Mucosa of descending colon (tissue), 3 donors: ENCODE measurements around the gene PKHD1. TPM values are rescaled to one million over a fixed set of nuclear protein-coding genes. Genes with fewer than 3 reads are reported as not detected.

Experiments used
- ATAC-seq: fragments of 200-7000 bp; cut with Tn5 transposase; one replicate; pipeline ENCODE4 v1.9.1; 2020; ENCODE audit warnings: mild to moderate bottlenecking, moderate library complexity
- DNase-seq, 3 donors: peaks; one replicate each; pipeline ENCODE4 v3.0.0-alpha.2; 2020
- H3K36me3 ChIP-seq: fragments of 200-600 bp; one replicate; pipeline ENCODE4 v1.8.0; 2021; ENCODE audit warnings: low read depth, mild to moderate bottlenecking
- H3K4me1 ChIP-seq: fragments of 200-600 bp; one replicate; pipeline ENCODE4 v1.8.0; 2021; ENCODE audit warnings: low read depth, mild to moderate bottlenecking
- H3K4me3 ChIP-seq: fragments of 200-600 bp; one replicate; pipeline ENCODE4 v1.8.0; 2021; ENCODE audit warnings: mild to moderate bottlenecking
- H3K9me3 ChIP-seq: fragments of 200-600 bp; one replicate; pipeline ENCODE4 v1.8.0; 2021; ENCODE audit warnings: mild to moderate bottlenecking
- CTCF ChIP-seq: fragments of 200-600 bp; IDR thresholded peaks from one replicate; pipeline ENCODE4 v1.8.0; 2022; ENCODE audit warnings: antibody characterized with exemption, mild to moderate bottlenecking
- intact Hi-C, 2 donors: fragments of 100-400 bp; cut with DNase I in 1 of 2; cut with micrococcal nuclease in 1 of 2; formaldehyde crosslinking; loops; one replicate each; pipeline versions ENCODE4 v1.11.0 to v1.11.1; 2022; cut with DNase I, micrococcal nuclease
- total RNA-seq, 3 donors: library from RNA; stranded (reverse); fragmentation: NEBNext Ultra II Directional in 2 of 3; extraction: Animal tissue kit (Norgen Biotek cat#: 25700) in 2 of 3; gene quantifications; one replicate each; pipeline versions ENCODE4 v1.2.1 to v1.2.4, GENCODE V29; 2021 to 2023
- donor health status: DM: no; HTN: no; CAD: no; lungs with moderate emphysema.
- donor health status: DM: no; HTN: no; CAD: no.
- donor health status: DM: no; HTN: yes; CAD: no.

Gene PKHD1
- total RNA-seq, 3 donors from 2014 or later = 0.12 to 0.22 (median 0.20) TPM

- TF ChIP-seq CTCF = no peak
- Histone ChIP-seq H3K36me3 (no peaks in the 10 kb centered on the region), H3K4me3 (no peak overlapping the region), H3K9me3 (no peaks in the 10 kb centered on the region), H3K4me1 (peaks cover 2% of the 10 kb centered on the region)
- intact Hi-C loops = no loop called here
- ATAC-seq = peak; percentile 25
- no peak for DNase-seq
Measured at GRCh38 chr6:52059821-52060220, 27.6 kb downstream of the PKHD1 start.

GRCh38 chr6:52055451-52055850, 32.0 kb downstream of the PKHD1 start:
- no peaks in the 10 kb centered on the region for H3K9me3 ChIP-seq
- DNase-seq = no peak
- no peak for ATAC-seq
- no peaks in the 10 kb centered on the region for H3K4me1 ChIP-seq
- no peak for TF ChIP-seq CTCF
- no peak overlapping the region for H3K4me3 ChIP-seq
- no peaks in the 10 kb centered on the region for H3K36me3 ChIP-seq
- intact Hi-C loops = no loop called here

- Histone ChIP-seq H3K4me3 (no peak overlapping the region), H3K4me1 (no peaks in the 10 kb centered on the region), H3K9me3 (no peaks in the 10 kb centered on the region), H3K36me3 (no peaks in the 10 kb centered on the region)
- no peak for DNase-seq
- intact Hi-C loops = no loop called here
- no peak for ATAC-seq
- TF ChIP-seq CTCF = no peak
Measured at GRCh38 chr6:52053038-52053695, 34.2 kb downstream of the PKHD1 start.

GRCh38 chr6:52050051-52050405, 37.4 kb downstream of the PKHD1 start:
- no peaks in the 10 kb centered on the region for H3K36me3 ChIP-seq
- ATAC-seq = no peak
- intact Hi-C loops = no loop called here

GRCh38 chr6:52049252-52050050, 38.0 kb downstream of the PKHD1 start:
- no peak for TF ChIP-seq CTCF
- Histone ChIP-seq H3K4me1 (no peaks in the 10 kb centered on the region), H3K9me3 (no peaks in the 10 kb centered on the region), H3K36me3 (no peaks in the 10 kb centered on the region), H3K4me3 (no peak overlapping the region)
- intact Hi-C loops = no loop called here
- ATAC-seq (peak; percentile 43), DNase-seq (peak in 1 of 3 donors; percentile 25)

More at GRCh38 chr6:52050051-52050405, 37.4 kb downstream of the PKHD1 start:
- no peak for TF ChIP-seq CTCF
- no peak for DNase-seq
- Histone ChIP-seq H3K4me3 (no peak overlapping the region), H3K4me1 (no peaks in the 10 kb centered on the region), H3K9me3 (no peaks in the 10 kb centered on the region)
